Stimulated activated CD4-positive, alpha-beta T cell treated with anti-CD3 and anti-CD28 coated beads, Interleukin-4, amount 100 ng/mL, for 1 hour (primary cell): ENCODE results near the gene DNAAF5.
"Not testable (repeated sequence)": the region's sequence is repeated elsewhere in the genome, so short reads cannot be mapped to it uniquely, and the experiment has no call there.

Experiments used
- DNase-seq: peaks from one replicate; pipeline ENCODE4 v3.0.0-alpha.2; 2020

The DNAAF5 gene

GRCh38 chr7:748446-748845 is 21.9 kb downstream of the DNAAF5 start:
- DNase-seq: no peak

GRCh38 chr7:749140-749551 is 22.6 kb downstream of the DNAAF5 start:
- no peak for DNase-seq

- no peak for DNase-seq
Observed at GRCh38 chr7:750111-750905, 23.8 kb downstream of the DNAAF5 start.

- DNase-seq: no peak
Observed at GRCh38 chr7:751826-752225, 25.3 kb downstream of the DNAAF5 start.

- DNase-seq: not testable (repeated sequence)
Observed at GRCh38 chr7:752256-752655, 25.8 kb downstream of the DNAAF5 start.

GRCh38 chr7:753190-753589 is 26.7 kb downstream of the DNAAF5 start:
- no peak for DNase-seq

GRCh38 chr7:754531-755412 is 28.3 kb downstream of the DNAAF5 start:
- DNase-seq: no peak

GRCh38 chr7:755413-755805 is 28.9 kb downstream of the DNAAF5 start:
- DNase-seq: no peak

- DNase-seq: no peak
Observed at GRCh38 chr7:756231-756927, 29.9 kb downstream of the DNAAF5 start.

- DNase-seq: no peak
Observed at GRCh38 chr7:756928-757560, 30.5 kb downstream of the DNAAF5 start.

- DNase-seq: no peak
Observed at GRCh38 chr7:757741-758163, 31.3 kb downstream of the DNAAF5 start.

- no peak for DNase-seq
Observed at GRCh38 chr7:759569-759968, 33.1 kb downstream of the DNAAF5 start.

- no peak for DNase-seq
Observed at GRCh38 chr7:760006-760405, 33.5 kb downstream of the DNAAF5 start.

- no peak for DNase-seq
Observed at GRCh38 chr7:761101-761500, 34.6 kb downstream of the DNAAF5 start.

- DNase-seq: no peak
Observed at GRCh38 chr7:761631-762030, 35.1 kb downstream of the DNAAF5 start.

- no peak for DNase-seq
Observed at GRCh38 chr7:762885-763284, 36.4 kb downstream of the DNAAF5 start.

GRCh38 chr7:763762-764161 is 37.3 kb downstream of the DNAAF5 start:
- DNase-seq: no peak

- DNase-seq: no peak
Observed at GRCh38 chr7:765383-765782, 38.9 kb downstream of the DNAAF5 start.

GRCh38 chr7:767580-767940 is 41.1 kb downstream of the DNAAF5 start:
- no peak for DNase-seq

- DNase-seq: peak; percentile 40
Observed at GRCh38 chr7:767941-768731, 41.6 kb downstream of the DNAAF5 start.

GRCh38 chr7:768881-769504 is 42.5 kb downstream of the DNAAF5 start:
- DNase-seq: no peak

- DNase-seq: no peak
Observed at GRCh38 chr7:770336-770735, 43.8 kb downstream of the DNAAF5 start.
